Kidney (tissue), 14 donors: ENCODE results near the gene FN3KRP. TPM values are rescaled to one million over a fixed set of nuclear protein-coding genes. Genes with fewer than 3 reads are reported as not detected.
A peak's percentile ranks its signal among the peaks of the same experiment; 100 is the strongest.

Source experiments
- DNase-seq, 5 donors: peaks; one replicate each; pipeline ENCODE4 v3.0.0-alpha.2; 2013 to 2020
- FAIRE-seq: peaks from 2 replicates; lab custom pipeline; 2012; peaks lifted over from hg19 to GRCh38; lab: Jason Lieb, UNC
- H3K27ac ChIP-seq, 2 donors: one replicate each; pipeline ENCODE4 v1.7.0; 2013; ENCODE audit warnings: low read depth in 2 of 2, low read length in 2 of 2, inconsistent platforms in 1 of 2
- H3K27me3 ChIP-seq: one replicate; pipeline ENCODE4 v1.7.1; 2013; ENCODE audit warnings: low read length, inconsistent platforms; ENCODE audit not compliant: control insufficient read depth, insufficient read depth
- H3K36me3 ChIP-seq, 3 donors: one replicate each; pipeline versions ENCODE4 v1.7.0 to v1.7.1; 2013; ENCODE audit warnings: low read length in 3 of 3, control low read depth in 1 of 3, inconsistent platforms in 1 of 3; ENCODE audit not compliant: insufficient read depth in 3 of 3, control insufficient read depth in 2 of 3
- H3K4me1 ChIP-seq, 3 donors: one replicate each; pipeline versions ENCODE4 v1.7.0 to v1.7.1; 2013; ENCODE audit warnings: low read length in 3 of 3, inconsistent platforms in 1 of 3, low read depth in 1 of 3; ENCODE audit not compliant: control insufficient read depth in 2 of 3, insufficient read depth in 2 of 3
- H3K4me3 ChIP-seq, 3 donors: one replicate each; pipeline versions ENCODE4 v1.7.0 to v1.8.1; 2013; ENCODE audit warnings: low read length in 3 of 3, control low read depth in 1 of 3, inconsistent platforms in 1 of 3
- H3K9ac ChIP-seq, 3 donors: one replicate each; pipeline versions ENCODE4 v1.7.0 to v1.7.1; 2013; ENCODE audit warnings: low read length in 3 of 3, control low read depth in 1 of 3, inconsistent platforms in 1 of 3
- H3K9me3 ChIP-seq, 3 donors: one replicate each; pipeline versions ENCODE4 v1.7.0 to v1.7.1; 2013; ENCODE audit warnings: low read length in 3 of 3, control low read depth in 1 of 3, inconsistent platforms in 1 of 3; ENCODE audit not compliant: control insufficient read depth in 2 of 3, insufficient read depth in 1 of 3
- intact Hi-C: fragments of 100-400 bp; cut with DNase I; formaldehyde crosslinking; loops from one replicate; pipeline ENCODE4 v1.11.1; 2022
- polyA plus RNA-seq: library from polyadenylated mRNA; stranded (reverse); fragments of 350-450 nt; fragmentation: Illumina TruSeq; extraction: RNeasy Lipid Tissue Mini Kit (QIAGEN cat#74804); gene quantifications from one replicate; pipeline ENCODE4 v1.2.3, GENCODE V29; 2014; ENCODE audit warnings: low read depth, low replicate concordance; ENCODE audit not compliant: insufficient read depth
- total RNA-seq: library from RNA; stranded (reverse); fragmentation: NEBNext Ultra II Directional; extraction: Animal tissue kit (Norgen Biotek cat#: 25700); gene quantifications from one replicate; pipeline ENCODE4 v1.2.1, GENCODE V29; 2021
- TF ChIP-seq, protein P1 (sequence below): IDR thresholded peaks from 3 replicates; pipeline ENCODE4 v1.5.1; 2012; ENCODE audit warnings: mild to moderate bottlenecking, moderate library complexity, borderline replicate concordance; ENCODE audit not compliant: insufficient read depth; ENCODE audit errors: extremely low read depth
- donor health status: control.
- donor health status: control.
- donor health status: control.
- donor health status: control.
- donor health status: control.
- donor health status: DM: yes; HTN: yes; CAD: no.
- donor health status: Normal renal cell carcinoma (clear cell type).

Gene FN3KRP
- total and polyA plus RNA-seq, 2 donors from 2014 or later: 30.6 to 36.6 TPM

DNA sequence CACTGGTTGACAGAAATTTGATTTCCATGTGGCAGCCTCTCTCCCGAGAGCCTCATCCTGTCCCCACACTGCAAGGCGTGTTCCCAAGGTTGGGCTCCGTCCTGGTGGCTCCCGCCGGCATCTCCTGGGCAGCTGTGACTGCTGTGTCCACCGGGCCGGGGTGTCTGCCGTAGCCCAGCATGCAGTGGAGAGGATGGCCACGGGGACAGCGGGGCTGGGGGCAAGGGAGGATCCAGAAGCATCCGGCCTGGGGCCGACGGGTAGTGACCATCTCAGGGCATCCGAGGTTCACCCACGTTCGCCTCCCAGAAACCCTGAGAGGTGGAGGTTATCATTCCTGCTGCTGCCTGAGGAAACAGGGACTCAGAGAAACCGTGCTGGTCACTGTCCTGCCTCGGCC, 10.8 kb upstream of the FN3KRP start:
- intact Hi-C loops: no loop called here
- Histone ChIP-seq H3K27me3 (no peaks in the 10 kb centered on the region), H3K9me3 (no peaks in the 10 kb centered on the region), H3K36me3 (no peaks in the 10 kb centered on the region), H3K4me1 (no peaks in the 10 kb centered on the region), H3K27ac (no peak overlapping the region), H3K9ac (no peak overlapping the region), H3K4me3 (no peak overlapping the region)
- TF ChIP-seq, protein P1, sequence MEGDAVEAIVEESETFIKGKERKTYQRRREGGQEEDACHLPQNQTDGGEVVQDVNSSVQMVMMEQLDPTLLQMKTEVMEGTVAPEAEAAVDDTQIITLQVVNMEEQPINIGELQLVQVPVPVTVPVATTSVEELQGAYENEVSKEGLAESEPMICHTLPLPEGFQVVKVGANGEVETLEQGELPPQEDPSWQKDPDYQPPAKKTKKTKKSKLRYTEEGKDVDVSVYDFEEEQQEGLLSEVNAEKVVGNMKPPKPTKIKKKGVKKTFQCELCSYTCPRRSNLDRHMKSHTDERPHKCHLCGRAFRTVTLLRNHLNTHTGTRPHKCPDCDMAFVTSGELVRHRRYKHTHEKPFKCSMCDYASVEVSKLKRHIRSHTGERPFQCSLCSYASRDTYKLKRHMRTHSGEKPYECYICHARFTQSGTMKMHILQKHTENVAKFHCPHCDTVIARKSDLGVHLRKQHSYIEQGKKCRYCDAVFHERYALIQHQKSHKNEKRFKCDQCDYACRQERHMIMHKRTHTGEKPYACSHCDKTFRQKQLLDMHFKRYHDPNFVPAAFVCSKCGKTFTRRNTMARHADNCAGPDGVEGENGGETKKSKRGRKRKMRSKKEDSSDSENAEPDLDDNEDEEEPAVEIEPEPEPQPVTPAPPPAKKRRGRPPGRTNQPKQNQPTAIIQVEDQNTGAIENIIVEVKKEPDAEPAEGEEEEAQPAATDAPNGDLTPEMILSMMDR: no peak
- DNase-seq (peak in 1 of 5 donors; percentile 61), FAIRE-seq (no peak)

DNA sequence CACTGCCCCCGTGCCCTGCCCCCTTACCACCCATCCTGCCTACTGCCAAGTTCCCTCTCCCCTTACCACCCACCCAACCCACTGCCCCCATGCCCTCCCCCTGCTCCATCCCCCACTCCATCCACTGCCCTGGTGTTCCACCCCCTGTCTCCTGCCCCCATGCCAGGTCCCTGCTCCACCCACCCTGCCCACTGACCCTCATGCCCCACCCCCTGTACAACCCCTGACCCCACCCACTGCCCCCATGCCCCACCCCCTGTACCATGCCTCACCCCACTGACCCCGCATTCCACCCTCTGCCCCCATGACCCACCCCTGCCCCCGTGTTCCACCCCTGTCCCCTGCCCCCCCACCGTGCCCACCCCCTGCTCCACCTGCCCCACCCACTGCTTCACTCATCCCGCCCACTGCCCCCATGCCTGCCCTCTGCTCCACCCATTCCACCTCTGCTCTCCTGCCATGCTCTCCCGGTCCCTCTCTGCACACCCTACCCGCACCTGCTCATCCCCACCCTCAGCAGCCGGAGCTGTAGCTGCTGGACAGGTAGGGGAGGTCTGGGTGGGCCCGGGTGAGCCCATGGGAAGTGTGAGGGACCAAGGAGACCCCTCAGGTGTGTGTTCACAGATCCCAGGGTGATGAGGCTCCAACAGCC, 7.4 kb upstream of the FN3KRP start:
- Histone ChIP-seq H3K9ac (no peak overlapping the region), H3K36me3 (no peaks in the 10 kb centered on the region), H3K9me3 (no peaks in the 10 kb centered on the region), H3K4me3 (no peak overlapping the region), H3K27ac (no peak overlapping the region), H3K27me3 (no peaks in the 10 kb centered on the region), H3K4me1 (no peaks in the 10 kb centered on the region)
- TF ChIP-seq, protein P1: no peak
- DNase-seq: peak in 1 of 5 donors; percentile 51
- no peak for FAIRE-seq
- intact Hi-C loops: no loop called here

DNA sequence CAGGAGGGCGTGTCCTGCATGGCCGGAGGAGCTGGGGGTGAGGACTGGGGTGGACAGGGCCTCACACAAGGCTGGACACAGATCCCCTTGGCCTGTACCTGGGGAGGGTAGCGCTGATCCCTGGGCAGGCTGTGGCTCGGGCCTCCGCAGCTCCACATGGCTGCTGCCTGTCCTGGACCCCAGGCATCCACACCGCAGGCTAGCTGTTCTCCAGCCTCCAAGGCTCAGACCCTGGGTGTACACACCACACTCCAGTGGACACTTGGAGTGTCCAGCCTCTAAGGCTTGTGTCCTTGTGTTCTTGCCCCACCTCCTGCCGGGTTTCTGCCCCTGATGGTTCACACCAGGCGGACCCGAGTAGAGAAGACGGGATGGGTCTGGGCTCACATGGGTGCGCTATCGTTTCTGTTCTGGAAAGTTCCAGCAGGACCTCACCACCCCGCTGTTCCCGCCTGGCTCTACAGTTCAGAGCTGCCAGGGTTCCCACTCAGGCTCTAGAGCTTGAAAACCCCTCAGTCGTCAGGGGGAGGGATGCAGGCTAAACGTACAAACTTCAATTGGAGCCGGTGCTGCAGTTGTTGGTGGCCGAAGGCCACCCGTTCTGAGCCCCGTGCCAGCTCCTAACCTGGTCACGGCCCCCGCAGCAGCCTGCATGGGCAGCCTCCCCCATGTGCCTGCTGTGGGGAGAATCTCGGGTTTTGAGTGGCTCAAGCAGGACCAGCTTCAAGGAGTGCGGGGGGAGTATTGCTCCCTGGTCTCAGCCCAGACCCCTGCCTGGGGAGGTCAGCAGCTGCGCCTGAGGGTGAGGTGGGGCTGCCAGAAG, 6.6 kb upstream of the FN3KRP start:
- Histone ChIP-seq H3K9ac (no peak overlapping the region), H3K4me1 (no peaks in the 10 kb centered on the region)

More for the DNA sequence above, 6.6 kb upstream of the FN3KRP start:
- Histone ChIP-seq H3K4me3 (no peak overlapping the region), H3K27me3 (no peaks in the 10 kb centered on the region), H3K9me3 (no peaks in the 10 kb centered on the region), H3K36me3 (no peaks in the 10 kb centered on the region), H3K27ac (no peak overlapping the region)
- FAIRE-seq: no peak
- intact Hi-C loops: no loop called here
- TF ChIP-seq, protein P1: no peak
- DNase-seq: peak in 1 of 5 donors; percentile 52
